Muscle of back (tissue), 11 donors: ENCODE results near the gene ADNP2. TPM values are rescaled to one million over a fixed set of nuclear protein-coding genes. Genes with fewer than 3 reads are reported as not detected.
"Not testable (repeated sequence)": the region's sequence is repeated elsewhere in the genome, so short reads cannot be mapped to it uniquely, and the experiment has no call there.

Source experiments
- DNase-seq, 3 donors: peaks; one replicate each; pipeline versions ENCODE4 v3.0.0 to v3.0.0-alpha.2; 2013
- polyA plus RNA-seq, 10 donors: library from polyadenylated mRNA; unstranded; fragments of 120-200 nt; gene quantifications; one replicate each; pipeline ENCODE4 v1.2.1, GENCODE V29; 2013; ENCODE audit not compliant: insufficient read length in 10 of 10

ADNP2 gene
- polyA plus RNA-seq, 10 donors, result 8.7 to 13.7 (median 11.0) TPM

- DNase-seq, result peak in 2 of 3 donors; percentile 10 to 43
Measured at GRCh38 chr18:80143881-80144280, 34.8 kb downstream of the ADNP2 start.

GRCh38 chr18:80145196-80145804, 36.2 kb downstream of the ADNP2 start:
- no peak for DNase-seq

GRCh38 chr18:80147037-80147417, 38.0 kb downstream of the ADNP2 start:
- DNase-seq, result no peak

- peak; percentile 84 to 92 (median 84) for DNase-seq
Measured at GRCh38 chr18:80147418-80148325, 38.6 kb downstream of the ADNP2 start.

- peak in 1 of 3 donors; percentile 18 for DNase-seq
Measured at GRCh38 chr18:80148326-80149199, 39.5 kb downstream of the ADNP2 start.

GRCh38 chr18:80149667-80150066, 40.6 kb downstream of the ADNP2 start:
- no peak for DNase-seq

GRCh38 chr18:80154293-80154692, 45.2 kb downstream of the ADNP2 start:
- DNase-seq, result no peak

- DNase-seq, result peak; percentile 51 to 77 (median 77)
Measured at GRCh38 chr18:80157708-80158343, 48.8 kb downstream of the ADNP2 start.

GRCh38 chr18:80158365-80158764, 49.3 kb downstream of the ADNP2 start:
- no peak for DNase-seq

GRCh38 chr18:80159713-80160636, 50.9 kb downstream of the ADNP2 start:
- DNase-seq, result peak in 2 of 3 donors; percentile 33 to 51

GRCh38 chr18:80161781-80162417, 52.8 kb downstream of the ADNP2 start:
- no peak for DNase-seq

GRCh38 chr18:80163183-80163582, 54.1 kb downstream of the ADNP2 start:
- DNase-seq, result no peak

GRCh38 chr18:80164727-80165355, 55.8 kb downstream of the ADNP2 start:
- DNase-seq, result not testable (repeated sequence)

- no peak for DNase-seq
Measured at GRCh38 chr18:80166240-80166639, 57.2 kb downstream of the ADNP2 start.

- no peak for DNase-seq
Measured at GRCh38 chr18:80166725-80167124, 57.7 kb downstream of the ADNP2 start.

- no peak for DNase-seq
Measured at GRCh38 chr18:80167331-80167730, 58.3 kb downstream of the ADNP2 start.

GRCh38 chr18:80167931-80168330, 58.9 kb downstream of the ADNP2 start:
- no peak for DNase-seq

- DNase-seq, result no peak
Measured at GRCh38 chr18:80168346-80168745, 59.3 kb downstream of the ADNP2 start.

GRCh38 chr18:80168982-80169381, 59.9 kb downstream of the ADNP2 start:
- DNase-seq, result no peak
